ENCODE measurements around the gene LMBRD1. TPM values are rescaled to one million over a fixed set of nuclear protein-coding genes. Genes with fewer than 3 reads are reported as not detected.
A peak's percentile ranks its signal among the peaks of the same experiment; 100 is the strongest.
"Not testable (repeated sequence)": the region's sequence is repeated elsewhere in the genome, so short reads cannot be mapped to it uniquely, and the experiment has no call there.

The LMBRD1 gene
- total RNA-seq, 1 donor, result 13.7 TPM

- no peak for DNase-seq (ENCODE audit: low read depth in 2 of 3, low spot score in 2 of 3)
These were observed 39.9 kb downstream of the LMBRD1 start for GRCh38 chr6:69756907-69757306.

- DNase-seq (ENCODE audit: low read depth in 2 of 3, low spot score in 2 of 3), result no peak
These were observed 40.4 kb downstream of the LMBRD1 start for GRCh38 chr6:69756366-69756765.

GRCh38 chr6:69735027-69735426, 61.8 kb downstream of the LMBRD1 start:
- no peak for DNase-seq (ENCODE audit: low read depth in 2 of 3, low spot score in 2 of 3)

GRCh38 chr6:69732640-69733039, 64.2 kb downstream of the LMBRD1 start:
- DNase-seq (ENCODE audit: low read depth in 2 of 3, low spot score in 2 of 3), result peak in 2 of 3 donors; percentile 11 to 43

GRCh38 chr6:69732045-69732444, 64.8 kb downstream of the LMBRD1 start:
- DNase-seq (ENCODE audit: low read depth in 2 of 3, low spot score in 2 of 3), result no peak

GRCh38 chr6:69729870-69730449, 66.8 kb downstream of the LMBRD1 start:
- peak in 1 of 3 donors; percentile 16 for DNase-seq (ENCODE audit: low read depth in 2 of 3, low spot score in 2 of 3)

GRCh38 chr6:69722683-69723082, 74.1 kb downstream of the LMBRD1 start:
- no peak for DNase-seq (ENCODE audit: low read depth in 2 of 3, low spot score in 2 of 3)

- peak in 2 of 3 donors; percentile 5 to 38 for DNase-seq (ENCODE audit: low read depth in 2 of 3, low spot score in 2 of 3)
These were observed 77.1 kb downstream of the LMBRD1 start for GRCh38 chr6:69719602-69720193.

- DNase-seq (ENCODE audit: low read depth in 2 of 3, low spot score in 2 of 3), result no peak
These were observed 90.1 kb downstream of the LMBRD1 start for GRCh38 chr6:69706724-69707123.

- no peak for DNase-seq (ENCODE audit: low read depth in 2 of 3, low spot score in 2 of 3)
These were observed 90.9 kb downstream of the LMBRD1 start for GRCh38 chr6:69705954-69706353.

- no peak for DNase-seq (ENCODE audit: low read depth in 2 of 3, low spot score in 2 of 3)
These were observed 91.9 kb downstream of the LMBRD1 start for GRCh38 chr6:69704916-69705315.

GRCh38 chr6:69699655-69700054, 97.2 kb downstream of the LMBRD1 start:
- no peak for DNase-seq (ENCODE audit: low read depth in 2 of 3, low spot score in 2 of 3)

- DNase-seq (ENCODE audit: low read depth in 2 of 3, low spot score in 2 of 3), result no peak
These were observed 100.5 kb downstream of the LMBRD1 start for GRCh38 chr6:69696273-69696672.

- no peak for DNase-seq (ENCODE audit: low read depth in 2 of 3, low spot score in 2 of 3)
These were observed 103.0 kb downstream of the LMBRD1 start for GRCh38 chr6:69693762-69694161.

- no peak for DNase-seq (ENCODE audit: low read depth in 2 of 3, low spot score in 2 of 3)
These were observed 105.8 kb downstream of the LMBRD1 start for GRCh38 chr6:69690986-69691385.

- no peak for DNase-seq (ENCODE audit: low read depth in 2 of 3, low spot score in 2 of 3)
These were observed 116.5 kb downstream of the LMBRD1 start for GRCh38 chr6:69680302-69680701.

- no peak for DNase-seq (ENCODE audit: low read depth in 2 of 3, low spot score in 2 of 3)
These were observed 123.5 kb downstream of the LMBRD1 start for GRCh38 chr6:69673298-69673697.

- DNase-seq (ENCODE audit: low read depth in 2 of 3, low spot score in 2 of 3), result no peak
These were observed 127.9 kb downstream of the LMBRD1 start for GRCh38 chr6:69668916-69669315.

GRCh38 chr6:69666779-69667178, 130.0 kb downstream of the LMBRD1 start:
- not testable (repeated sequence) for DNase-seq (ENCODE audit: low read depth in 2 of 3, low spot score in 2 of 3)

- no peak for DNase-seq (ENCODE audit: low read depth in 2 of 3, low spot score in 2 of 3)
These were observed 131.4 kb downstream of the LMBRD1 start for GRCh38 chr6:69665437-69665836.

- no peak for DNase-seq (ENCODE audit: low read depth in 2 of 3, low spot score in 2 of 3)
These were observed 132.3 kb downstream of the LMBRD1 start for GRCh38 chr6:69664551-69664950.

- no peak for DNase-seq (ENCODE audit: low read depth in 2 of 3, low spot score in 2 of 3)
These were observed 133.6 kb downstream of the LMBRD1 start for GRCh38 chr6:69663215-69663614.

GRCh38 chr6:69650703-69651102, 146.1 kb downstream of the LMBRD1 start:
- DNase-seq (ENCODE audit: low read depth in 2 of 3, low spot score in 2 of 3), result no peak
